HG03103 (cell line): ENCODE results near the gene ZSWIM5.
"Not testable (repeated sequence)": the region's sequence is repeated elsewhere in the genome, so short reads cannot be mapped to it uniquely, and the experiment has no call there.

Experiments used
- ATAC-seq: cut with Tn5 transposase; IDR thresholded peaks from one replicate; pipeline ENCODE4 v1.9.1; 2021; ENCODE audit warnings: low read depth; ENCODE audit not compliant: unreplicated experiment

ZSWIM5 gene

GRCh38 chr1:45097944-45098343 lies 108.5 kb downstream of the ZSWIM5 start:
- no peak for ATAC-seq

- ATAC-seq = no peak
These were observed 109.3 kb downstream of the ZSWIM5 start for GRCh38 chr1:45097079-45097478.

- ATAC-seq = no peak
These were observed 111.0 kb downstream of the ZSWIM5 start for GRCh38 chr1:45095450-45095849.

DNA sequence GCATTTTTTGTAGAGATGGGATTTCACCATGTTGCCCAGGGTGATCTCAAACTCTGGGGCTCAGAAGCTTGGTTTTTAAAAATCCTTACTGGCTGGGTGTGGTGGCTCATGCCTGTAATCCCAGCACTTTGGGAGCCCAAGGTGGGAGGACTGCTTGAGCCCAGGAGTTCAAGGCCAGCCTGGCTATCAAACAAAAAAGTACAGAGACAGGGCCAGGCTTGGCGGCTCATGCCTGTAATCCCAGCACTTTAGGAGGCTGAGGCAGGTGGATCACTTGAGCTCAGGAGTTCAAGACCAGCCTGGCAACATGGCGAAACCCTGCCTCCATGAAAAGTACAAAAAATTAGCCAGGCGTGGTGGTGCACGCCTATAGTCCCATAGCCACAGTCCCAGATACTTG lies 112.0 kb downstream of the ZSWIM5 start:
- not testable (repeated sequence) for ATAC-seq

GRCh38 chr1:45093334-45093733 lies 113.1 kb downstream of the ZSWIM5 start:
- no peak for ATAC-seq

GRCh38 chr1:45089711-45090110 lies 116.7 kb downstream of the ZSWIM5 start:
- no peak for ATAC-seq

GRCh38 chr1:45084562-45084961 lies 121.8 kb downstream of the ZSWIM5 start:
- no peak for ATAC-seq

DNA sequence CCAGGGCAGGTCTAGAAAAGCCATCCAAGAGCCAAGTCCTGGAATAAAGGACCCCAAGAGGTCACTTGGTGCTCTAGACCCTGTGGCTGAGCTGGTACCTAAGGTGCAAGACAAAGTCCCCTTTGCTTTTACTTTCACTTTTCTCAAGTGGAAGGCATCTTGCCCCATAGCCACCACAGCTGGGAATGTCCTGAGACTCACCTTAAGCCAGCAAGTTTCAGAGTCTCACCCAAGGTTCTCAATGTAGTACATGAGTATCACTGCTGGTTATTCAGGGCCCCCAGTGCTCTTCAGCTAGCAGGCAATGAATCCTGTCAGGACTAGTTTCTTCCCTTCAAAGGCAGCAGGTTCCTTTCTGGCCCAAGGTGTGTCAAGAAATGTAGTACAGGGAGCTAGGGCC lies 126.9 kb downstream of the ZSWIM5 start:
- no peak for ATAC-seq

- ATAC-seq = not testable (repeated sequence)
These were observed 129.4 kb downstream of the ZSWIM5 start for GRCh38 chr1:45076959-45077358.

GRCh38 chr1:45071567-45071966 lies 134.8 kb downstream of the ZSWIM5 start:
- no peak for ATAC-seq

DNA sequence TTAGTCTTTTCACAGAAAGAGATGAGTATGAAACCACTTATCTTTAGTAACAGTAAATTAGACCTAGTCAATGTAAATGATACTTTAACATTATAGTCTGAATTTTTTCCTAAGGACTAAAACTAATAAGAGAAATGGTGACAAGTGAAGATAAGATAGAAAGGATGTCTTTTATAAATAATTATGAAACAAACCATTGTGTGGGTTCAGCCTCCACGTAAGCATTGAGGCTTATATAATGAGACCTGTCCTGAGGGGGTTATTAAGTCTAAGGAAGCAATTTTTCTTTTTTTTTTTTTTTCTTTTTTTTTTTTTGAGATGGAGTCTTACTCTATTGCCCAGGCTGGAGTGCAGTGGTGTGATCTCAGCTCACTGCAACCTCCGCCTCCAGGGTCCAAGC lies 138.6 kb downstream of the ZSWIM5 start:
- ATAC-seq = no peak

DNA sequence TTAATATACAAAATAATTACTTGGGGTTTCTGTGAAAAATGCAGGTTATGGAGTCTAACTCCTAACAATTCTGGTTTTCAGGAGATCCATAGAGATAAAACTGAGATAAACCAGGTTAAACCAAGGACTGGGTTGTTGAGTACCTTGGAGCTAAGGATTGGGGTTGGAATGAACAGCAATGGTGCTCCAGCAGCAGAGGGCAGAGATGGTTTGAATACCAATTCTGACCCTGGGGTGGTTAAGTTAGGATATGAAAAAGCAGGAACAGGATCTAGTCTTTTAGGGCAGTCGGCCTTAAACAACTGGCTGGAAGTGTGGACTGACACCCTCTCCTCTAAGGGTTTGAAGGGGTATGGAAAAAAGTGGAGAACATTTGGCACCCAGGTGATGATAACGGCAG lies 141.3 kb downstream of the ZSWIM5 start:
- ATAC-seq = no peak

- ATAC-seq = not testable (repeated sequence)
These were observed 143.9 kb downstream of the ZSWIM5 start for GRCh38 chr1:45062463-45062862.

DNA sequence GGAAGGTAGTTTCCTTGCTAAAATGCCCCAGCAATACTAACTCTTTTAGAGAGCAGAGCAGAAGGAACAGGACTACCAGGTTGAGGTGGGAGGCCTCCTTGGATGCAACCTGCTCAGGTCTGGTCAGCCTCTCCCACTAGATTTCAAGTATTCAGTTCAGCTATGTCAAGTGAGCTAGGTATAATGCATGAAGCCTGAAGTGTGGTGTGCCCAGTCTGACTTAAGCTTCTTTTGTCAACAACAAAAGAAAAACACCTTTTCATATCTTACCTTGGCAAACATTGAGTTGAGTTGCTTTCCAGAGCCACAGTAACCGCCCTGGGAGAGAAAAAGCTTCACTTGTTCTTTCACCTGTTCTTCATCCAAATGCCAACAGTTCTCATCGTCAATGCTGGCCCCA lies 146.6 kb downstream of the ZSWIM5 start:
- ATAC-seq = no peak

DNA sequence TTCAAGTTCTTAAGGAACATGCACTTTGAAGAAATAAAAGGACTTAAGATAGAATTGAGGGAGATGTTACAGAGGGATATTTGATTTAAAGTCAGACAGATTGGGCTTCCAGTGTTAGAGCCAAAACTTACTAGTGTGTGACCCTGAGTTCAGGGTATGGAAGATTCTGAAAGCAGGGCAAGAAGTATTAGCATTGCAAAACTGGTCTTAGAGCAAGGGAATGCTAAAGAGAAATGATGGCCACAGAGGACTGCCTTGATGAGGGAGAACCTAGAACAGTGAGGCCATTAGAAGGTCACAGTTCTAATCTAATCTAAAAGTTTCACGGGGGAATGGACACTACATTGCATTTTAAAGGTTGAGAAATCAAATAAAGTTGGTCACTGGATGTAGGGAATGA lies 148.9 kb downstream of the ZSWIM5 start:
- ATAC-seq = no peak

GRCh38 chr1:45051005-45051772 lies 155.2 kb downstream of the ZSWIM5 start:
- no peak for ATAC-seq

GRCh38 chr1:45047032-45047431 lies 159.4 kb downstream of the ZSWIM5 start:
- no peak for ATAC-seq

DNA sequence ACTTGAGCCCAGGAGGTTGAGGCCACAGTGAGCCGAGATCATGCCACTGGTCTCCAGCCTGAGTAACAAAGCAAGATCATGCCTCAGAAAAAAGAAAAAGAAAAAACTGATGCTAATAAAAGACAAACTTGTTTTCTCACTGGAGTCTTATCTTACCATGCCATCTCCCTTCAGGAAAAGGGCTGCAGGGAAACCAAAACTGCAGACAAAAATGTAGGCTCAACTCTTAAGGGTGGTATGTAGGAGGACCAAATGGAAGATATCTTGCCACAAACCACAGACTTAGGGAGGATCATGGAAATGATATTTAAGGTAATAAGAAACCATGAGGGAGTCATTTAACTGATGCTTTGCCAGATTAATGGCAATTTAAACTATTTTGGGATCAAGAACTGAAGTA lies 161.5 kb downstream of the ZSWIM5 start:
- ATAC-seq = no peak

DNA sequence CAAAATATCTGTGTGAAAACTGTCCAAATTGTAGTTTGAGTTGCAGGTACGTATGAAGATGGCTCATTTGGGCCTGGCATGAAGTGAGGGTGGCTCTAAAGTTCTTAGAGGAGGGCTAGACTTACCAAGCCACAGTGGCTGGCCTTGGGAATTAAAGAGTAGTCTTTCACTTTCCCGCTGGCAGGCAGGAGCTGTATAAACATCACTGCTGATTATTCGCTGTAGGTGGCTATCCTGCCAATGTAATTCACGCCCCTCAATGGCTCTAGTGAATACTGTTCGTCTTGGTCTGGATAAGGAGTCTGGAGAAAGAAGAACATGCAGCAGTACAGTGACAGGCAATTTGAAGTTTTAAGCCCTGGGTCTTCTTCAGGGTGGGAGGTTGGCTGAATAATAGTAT lies 163.3 kb downstream of the ZSWIM5 start:
- ATAC-seq = no peak

GRCh38 chr1:45040297-45040696 lies 166.1 kb downstream of the ZSWIM5 start:
- ATAC-seq = no peak

DNA sequence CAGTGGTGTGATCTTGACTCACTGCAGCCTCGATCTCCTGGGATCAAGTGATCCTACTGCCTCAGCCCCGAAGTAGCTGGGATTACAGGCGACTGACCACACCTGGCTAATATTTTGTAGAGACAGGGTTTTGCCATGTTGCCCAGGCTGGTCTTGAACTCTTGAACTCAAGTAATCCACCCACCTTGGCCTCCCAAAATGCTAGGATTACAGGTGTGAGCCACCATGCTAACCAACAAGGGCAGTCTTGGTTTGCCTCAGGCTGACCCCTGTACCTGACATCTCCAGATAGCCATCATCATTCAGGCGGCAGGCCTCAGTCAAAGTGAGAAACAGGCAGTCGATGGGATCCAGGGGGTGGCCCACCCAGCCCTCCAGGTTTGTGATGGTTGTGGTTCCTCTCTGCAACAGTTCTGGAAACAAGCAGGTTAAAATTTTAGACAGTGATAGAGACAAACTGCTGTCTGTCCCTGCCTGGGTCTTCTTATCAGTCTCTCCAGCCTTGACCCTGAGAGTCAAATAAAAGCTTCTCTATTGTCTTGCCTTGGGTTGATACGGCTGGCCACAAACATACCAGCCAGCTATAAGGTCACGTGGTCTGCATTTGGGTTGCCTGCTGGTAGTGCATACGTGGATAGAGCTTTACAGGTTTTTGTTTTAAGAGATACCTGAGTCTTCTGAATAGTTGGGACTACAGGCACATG lies 167.6 kb downstream of the ZSWIM5 start:
- ATAC-seq = no peak

DNA sequence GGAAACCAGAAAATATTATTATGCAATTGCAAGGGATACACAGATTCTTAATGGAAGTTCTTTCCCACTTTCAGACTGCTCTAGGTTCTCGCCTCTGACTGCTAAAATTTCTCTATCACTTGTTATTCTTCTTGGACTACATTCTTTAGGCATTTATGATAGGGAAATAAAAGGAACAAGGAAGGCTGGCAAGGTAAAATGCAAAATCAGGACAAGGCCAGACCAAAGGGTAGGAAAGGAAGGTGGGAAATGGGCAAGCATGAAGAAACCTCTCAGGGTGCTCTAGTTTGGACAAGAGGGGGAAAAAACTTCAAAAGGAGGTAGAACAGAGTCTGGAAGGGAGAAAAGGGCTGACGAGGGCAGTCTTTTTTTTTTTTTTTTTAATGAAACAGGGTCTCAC lies 168.2 kb downstream of the ZSWIM5 start:
- ATAC-seq = no peak
